ENCODE measurements around the gene EBF3.

EBF3 gene

DNA sequence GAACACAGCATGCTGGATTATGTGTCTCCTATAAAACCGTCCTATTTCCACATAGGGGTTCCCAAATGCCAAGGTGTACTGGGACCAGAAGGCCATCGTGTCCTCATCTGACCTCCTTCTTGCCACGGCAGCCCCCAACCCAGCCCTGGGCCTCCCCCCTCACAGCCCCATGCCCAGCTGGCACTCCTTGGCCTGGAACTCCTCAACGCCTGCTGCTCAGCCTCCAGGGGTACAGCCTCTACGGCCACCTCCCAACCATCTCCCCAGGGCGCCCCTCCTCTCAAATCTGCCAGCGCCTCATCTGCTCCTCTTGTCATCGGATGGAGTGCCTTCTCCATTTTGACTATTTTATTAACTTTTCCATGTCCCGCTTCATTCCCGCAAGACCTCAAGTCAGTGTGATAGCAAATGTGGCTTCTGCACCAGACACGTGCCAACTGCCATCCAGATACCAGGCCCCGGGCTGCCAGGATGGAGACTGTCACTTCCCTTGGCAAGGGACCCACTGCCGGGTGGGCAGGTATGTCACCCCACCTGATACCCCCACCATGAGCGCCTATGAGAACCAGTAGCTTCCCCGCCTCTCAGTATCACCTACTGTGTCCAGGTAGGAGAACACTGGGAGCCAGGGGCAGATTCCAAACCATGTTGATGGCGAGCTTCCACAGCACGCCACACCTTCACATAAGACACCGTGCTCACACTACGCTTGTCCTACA is 106.7 kb downstream of the EBF3 start:
- H3K36me3 ChIP-seq (ENCODE audit: control insufficient read depth, insufficient read depth, low read length), result no peaks in the 10 kb centered on the region
- H3K4me1 ChIP-seq (ENCODE audit: control insufficient read depth, insufficient read depth, low read length), result 0 out of 2 replicates have a peak, but pooled peaks cover 1% of the 10 kb centered on the region
- H3K4me3 ChIP-seq (ENCODE audit: low read length), result no peak overlapping the region
- H3K27ac ChIP-seq (ENCODE audit: low read length), result no peak overlapping the region
- WGBS (ENCODE audit: insufficient coverage, insufficient read length), result no CpG with 5 or more reads among the region's 19 CpGs
- no peaks in the 10 kb centered on the region for H3K9me3 ChIP-seq (ENCODE audit: control insufficient read depth, insufficient read depth, low read length)
- no peaks in the 10 kb centered on the region for H3K27me3 ChIP-seq (ENCODE audit: control insufficient read depth, insufficient read depth, low read length)
- no peak for DNase-seq (ENCODE audit: low read depth, low spot score)

DNA sequence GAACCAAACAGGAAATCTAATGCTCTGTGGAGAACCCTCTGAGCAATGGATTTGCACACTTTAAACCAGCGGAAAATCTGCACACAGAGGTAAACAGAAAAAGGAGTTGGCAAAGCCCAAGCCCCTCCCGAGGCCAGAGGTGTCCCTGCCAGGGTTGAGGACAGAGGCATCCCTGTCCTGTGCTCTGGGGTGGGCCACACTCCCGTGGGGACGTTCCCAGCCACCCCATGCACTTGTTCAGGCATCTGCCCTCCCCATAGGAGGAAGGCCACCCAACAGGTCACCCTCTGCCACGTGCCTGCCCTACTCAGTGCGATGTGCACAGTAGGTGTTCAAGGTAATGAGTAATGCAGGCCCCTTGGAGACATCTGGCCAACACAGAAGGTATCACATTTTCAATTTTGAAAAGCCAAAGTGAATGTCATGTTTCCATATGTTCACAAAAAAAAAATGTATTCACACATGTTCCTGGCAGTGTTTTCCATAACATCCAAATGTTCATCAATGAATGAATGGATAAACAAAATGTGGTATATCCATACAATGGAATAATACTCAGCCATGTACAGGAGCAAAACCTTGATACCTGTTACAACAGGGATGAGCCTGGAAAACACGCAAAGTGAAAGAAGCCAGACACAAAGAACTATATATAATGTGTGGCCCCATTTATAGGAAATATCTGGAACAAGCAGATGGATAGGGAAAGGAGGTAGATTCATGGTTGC is 108.1 kb downstream of the EBF3 start:
- Histone ChIP-seq H3K4me3 (ENCODE audit: low read length) (no peak overlapping the region), H3K9me3 (ENCODE audit: control insufficient read depth, insufficient read depth, low read length) (no peaks in the 10 kb centered on the region), H3K27ac (ENCODE audit: low read length) (no peak overlapping the region), H3K27me3 (ENCODE audit: control insufficient read depth, insufficient read depth, low read length) (no peaks in the 10 kb centered on the region), H3K36me3 (ENCODE audit: control insufficient read depth, insufficient read depth, low read length) (no peaks in the 10 kb centered on the region), H3K4me1 (ENCODE audit: control insufficient read depth, insufficient read depth, low read length) (0 out of 2 replicates have a peak, but pooled peaks cover 1% of the 10 kb centered on the region)
- WGBS (ENCODE audit: insufficient coverage, insufficient read length), result no CpG with 5 or more reads among the region's 7 CpGs
- no peak for DNase-seq (ENCODE audit: low read depth, low spot score)

DNA sequence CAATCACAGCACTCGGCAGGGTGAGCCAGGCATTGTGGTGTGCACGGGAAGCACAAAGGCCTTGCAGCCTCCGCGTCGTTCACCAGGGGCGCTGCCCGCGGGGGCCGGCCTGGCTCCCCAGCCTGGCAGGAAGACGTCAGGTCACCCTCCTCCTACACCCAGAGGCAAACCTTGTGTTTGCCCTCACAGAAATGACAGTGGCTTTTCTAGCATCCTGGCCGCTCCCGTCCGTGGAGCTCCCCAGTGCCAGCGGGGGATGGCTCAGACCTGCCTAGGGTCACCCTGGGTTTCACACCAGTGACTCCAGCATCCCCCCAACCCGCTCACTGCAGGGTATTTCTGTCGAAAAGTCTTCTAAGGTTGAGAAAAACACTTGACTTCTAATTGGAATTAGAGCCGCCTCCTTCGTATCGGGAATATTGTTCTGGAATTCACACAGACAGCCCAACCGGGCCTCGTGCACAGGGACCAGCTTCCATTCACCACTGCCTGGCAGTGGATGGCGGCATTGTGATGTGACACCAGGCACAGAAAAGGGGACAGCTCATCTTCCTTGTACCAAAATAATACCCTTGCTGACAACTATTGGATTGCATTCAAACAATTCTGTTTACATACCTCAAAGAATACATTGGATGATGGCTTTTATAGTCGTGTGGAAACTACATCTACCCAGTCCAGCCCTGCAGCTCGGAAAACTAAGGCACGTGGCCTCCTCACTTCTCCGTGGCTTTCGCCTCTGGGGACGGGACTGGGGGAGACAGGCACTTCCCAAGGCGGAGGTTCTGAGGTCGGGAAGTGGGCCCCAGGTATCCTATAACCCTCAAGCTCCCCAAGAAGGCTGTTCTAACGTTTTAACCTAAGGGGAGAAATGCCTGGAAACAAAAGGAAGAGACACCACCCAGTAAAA is 109.0 kb downstream of the EBF3 start:
- no peak for DNase-seq (ENCODE audit: low read depth, low spot score)
- Histone ChIP-seq H3K4me1 (ENCODE audit: control insufficient read depth, insufficient read depth, low read length) (peaks cover 1% of the 10 kb centered on the region; the same call in 1 of the 2 replicates), H3K9me3 (ENCODE audit: control insufficient read depth, insufficient read depth, low read length) (no peaks in the 10 kb centered on the region), H3K27ac (ENCODE audit: low read length) (no peak overlapping the region), H3K36me3 (ENCODE audit: control insufficient read depth, insufficient read depth, low read length) (no peaks in the 10 kb centered on the region), H3K4me3 (ENCODE audit: low read length) (no peak overlapping the region), H3K27me3 (ENCODE audit: control insufficient read depth, insufficient read depth, low read length) (no peaks in the 10 kb centered on the region)
- WGBS (ENCODE audit: insufficient coverage, insufficient read length), result no CpG with 5 or more reads among the region's 31 CpGs

DNA sequence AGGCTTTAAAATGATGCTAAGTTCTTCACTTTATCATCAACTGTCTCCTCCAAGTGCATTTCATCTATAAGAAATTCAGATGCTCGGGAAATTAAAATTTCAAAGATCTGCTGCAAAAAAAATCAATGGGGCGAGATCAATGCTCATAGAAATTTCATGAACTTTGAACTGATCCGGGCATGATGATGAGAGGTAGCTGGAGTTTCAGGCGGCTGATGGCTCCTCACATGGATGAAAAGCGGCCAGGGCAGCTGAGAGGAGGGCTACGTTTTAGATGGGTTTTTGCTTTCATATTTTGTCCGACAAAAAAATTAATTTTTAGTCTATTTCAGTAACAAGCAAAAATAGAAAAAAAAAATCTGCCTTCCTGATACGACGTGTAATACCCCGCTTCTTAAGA is 109.9 kb downstream of the EBF3 start:
- Histone ChIP-seq H3K4me3 (ENCODE audit: low read length) (no peak overlapping the region), H3K27ac (ENCODE audit: low read length) (no peak overlapping the region), H3K27me3 (ENCODE audit: control insufficient read depth, insufficient read depth, low read length) (no peaks in the 10 kb centered on the region), H3K4me1 (ENCODE audit: control insufficient read depth, insufficient read depth, low read length) (peaks cover 1% of the 10 kb centered on the region; the same call in 1 of the 2 replicates), H3K36me3 (ENCODE audit: control insufficient read depth, insufficient read depth, low read length) (no peaks in the 10 kb centered on the region), H3K9me3 (ENCODE audit: control insufficient read depth, insufficient read depth, low read length) (no peaks in the 10 kb centered on the region)
- no CpG with 5 or more reads among the region's 10 CpGs for WGBS (ENCODE audit: insufficient coverage, insufficient read length)
- no peak for DNase-seq (ENCODE audit: low read depth, low spot score)

DNA sequence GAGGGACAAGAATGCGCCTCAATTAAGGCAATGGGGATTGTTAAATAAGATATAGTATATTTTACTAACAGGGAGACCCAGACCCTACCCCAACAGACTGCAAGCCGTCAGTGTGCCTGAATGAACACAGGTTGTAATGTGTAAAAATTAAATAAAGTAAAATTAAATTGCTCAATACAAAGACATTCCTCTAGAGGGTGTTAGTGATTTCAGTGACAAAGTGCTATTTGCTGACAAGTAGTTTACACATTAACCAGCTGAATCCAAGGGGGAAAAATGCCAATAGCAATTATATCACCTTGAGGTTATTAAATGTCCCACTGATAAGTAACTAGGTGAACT is 110.5 kb downstream of the EBF3 start:
- Histone ChIP-seq H3K4me1 (ENCODE audit: control insufficient read depth, insufficient read depth, low read length) (peaks cover 1% of the 10 kb centered on the region; the same call in 1 of the 2 replicates), H3K4me3 (ENCODE audit: low read length) (no peak overlapping the region), H3K36me3 (ENCODE audit: control insufficient read depth, insufficient read depth, low read length) (no peaks in the 10 kb centered on the region), H3K27me3 (ENCODE audit: control insufficient read depth, insufficient read depth, low read length) (no peaks in the 10 kb centered on the region), H3K27ac (ENCODE audit: low read length) (no peak overlapping the region), H3K9me3 (ENCODE audit: control insufficient read depth, insufficient read depth, low read length) (no peaks in the 10 kb centered on the region)
- no peak for DNase-seq (ENCODE audit: low read depth, low spot score)
- WGBS (ENCODE audit: insufficient coverage, insufficient read length), result no CpG with 5 or more reads among the region's 2 CpGs

DNA sequence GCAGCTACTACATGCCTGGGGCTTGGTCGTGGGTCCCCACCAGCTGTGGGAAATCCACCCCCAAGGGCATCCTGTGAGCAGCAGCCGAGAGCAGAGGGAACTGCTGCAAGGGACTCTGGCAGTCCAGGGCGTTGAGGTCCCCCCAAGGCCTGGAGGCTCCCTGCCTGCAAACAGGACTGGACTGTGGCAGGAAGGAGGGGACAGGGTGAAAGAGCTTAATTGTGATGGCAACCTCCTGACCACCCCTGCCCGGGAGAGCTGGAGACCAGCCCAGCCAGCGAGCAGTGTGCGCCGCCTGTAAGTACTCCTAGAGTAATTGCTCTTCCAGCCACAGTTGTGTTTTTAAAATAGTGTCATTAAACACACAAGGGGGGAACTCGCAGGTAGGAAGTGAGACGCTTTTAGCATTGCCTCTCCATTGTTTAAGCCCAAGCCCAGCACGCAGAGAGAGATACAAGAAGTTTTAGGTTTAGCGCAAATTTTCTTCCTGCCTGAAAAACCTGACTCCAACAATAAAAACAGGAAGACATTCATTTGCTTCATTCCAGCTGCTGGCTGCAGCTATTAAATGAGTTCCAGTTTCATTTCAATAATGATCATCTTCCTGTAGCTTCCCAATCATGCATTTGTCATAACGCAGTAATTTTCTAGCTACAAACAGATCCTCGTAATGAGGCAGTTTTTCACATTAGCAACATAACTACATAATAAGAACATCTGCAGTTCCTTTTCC is 111.1 kb downstream of the EBF3 start:
- peaks cover 1% of the 10 kb centered on the region; the same call in 1 of the 2 replicates for H3K4me1 ChIP-seq (ENCODE audit: control insufficient read depth, insufficient read depth, low read length)
- no peak overlapping the region for H3K27ac ChIP-seq (ENCODE audit: low read length)
- no peaks in the 10 kb centered on the region for H3K9me3 ChIP-seq (ENCODE audit: control insufficient read depth, insufficient read depth, low read length)
- no peak for DNase-seq (ENCODE audit: low read depth, low spot score)
- H3K27me3 ChIP-seq (ENCODE audit: control insufficient read depth, insufficient read depth, low read length), result no peaks in the 10 kb centered on the region
- no peak overlapping the region for H3K4me3 ChIP-seq (ENCODE audit: low read length)
- no CpG with 5 or more reads among the region's 13 CpGs for WGBS (ENCODE audit: insufficient coverage, insufficient read length)
- no peaks in the 10 kb centered on the region for H3K36me3 ChIP-seq (ENCODE audit: control insufficient read depth, insufficient read depth, low read length)

DNA sequence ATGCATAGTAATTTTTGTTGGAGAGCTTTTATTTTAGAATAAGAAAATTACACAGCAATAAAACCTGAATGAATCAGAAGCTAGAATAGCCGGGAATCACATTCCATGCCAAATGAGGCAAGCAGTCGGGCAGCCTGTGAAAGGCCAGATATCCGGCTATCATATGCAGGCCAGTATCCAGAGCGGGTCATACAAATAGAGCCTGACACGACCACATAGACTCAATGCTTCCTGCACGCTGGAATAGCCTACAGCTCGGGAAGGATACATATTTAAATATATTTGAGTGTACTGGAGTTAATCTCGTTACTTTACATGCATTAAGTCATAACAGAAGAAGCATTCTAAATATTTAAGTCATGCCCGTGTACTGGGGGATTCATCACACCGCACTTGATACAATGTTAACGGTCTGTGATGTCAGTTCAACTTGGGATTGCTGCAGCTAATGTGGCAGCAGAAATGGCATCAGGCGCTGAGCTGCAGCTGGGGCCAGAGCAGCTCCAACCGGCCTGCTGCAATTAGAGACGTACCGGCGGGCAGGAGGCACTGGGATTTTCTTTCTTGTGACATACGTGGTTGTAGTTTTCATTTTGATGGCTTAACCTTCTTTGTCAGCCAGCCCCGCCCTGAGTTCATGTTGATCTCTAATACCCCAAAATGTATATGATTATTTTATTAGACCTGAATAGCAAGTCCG is 112.0 kb downstream of the EBF3 start:
- Histone ChIP-seq H3K9me3 (ENCODE audit: control insufficient read depth, insufficient read depth, low read length) (no peaks in the 10 kb centered on the region), H3K27ac (ENCODE audit: low read length) (no peak overlapping the region), H3K36me3 (ENCODE audit: control insufficient read depth, insufficient read depth, low read length) (no peaks in the 10 kb centered on the region), H3K4me1 (ENCODE audit: control insufficient read depth, insufficient read depth, low read length) (peaks cover 1% of the 10 kb centered on the region; the same call in 1 of the 2 replicates), H3K27me3 (ENCODE audit: control insufficient read depth, insufficient read depth, low read length) (no peaks in the 10 kb centered on the region), H3K4me3 (ENCODE audit: low read length) (no peak overlapping the region)
- WGBS (ENCODE audit: insufficient coverage, insufficient read length), result no CpG with 5 or more reads among the region's 19 CpGs
- DNase-seq (ENCODE audit: low read depth, low spot score), result no peak

DNA sequence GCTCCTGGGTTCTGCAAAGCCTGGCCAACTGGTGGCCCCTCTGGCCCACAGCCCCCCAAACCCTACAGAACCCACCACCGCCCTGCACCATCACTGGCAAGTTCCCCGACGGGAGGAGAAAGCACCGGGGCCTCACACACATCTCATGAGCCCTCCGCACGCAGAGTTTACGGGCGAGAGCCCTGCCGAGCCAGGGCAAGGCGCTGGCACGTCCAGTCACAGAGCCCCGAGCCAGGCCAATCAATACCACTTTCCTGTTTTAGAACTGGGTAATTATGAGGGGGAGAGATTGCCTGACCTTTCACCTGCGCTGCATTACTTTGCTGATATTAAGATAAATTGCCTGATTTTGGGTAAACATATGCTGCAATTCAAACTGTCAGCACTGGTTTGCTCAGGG is 113.3 kb downstream of the EBF3 start:
- Histone ChIP-seq H3K36me3 (ENCODE audit: control insufficient read depth, insufficient read depth, low read length) (no peaks in the 10 kb centered on the region), H3K9me3 (ENCODE audit: control insufficient read depth, insufficient read depth, low read length) (no peaks in the 10 kb centered on the region), H3K4me3 (ENCODE audit: low read length) (no peak overlapping the region), H3K27ac (ENCODE audit: low read length) (no peak overlapping the region), H3K27me3 (ENCODE audit: control insufficient read depth, insufficient read depth, low read length) (no peaks in the 10 kb centered on the region), H3K4me1 (ENCODE audit: control insufficient read depth, insufficient read depth, low read length) (peaks cover 1% of the 10 kb centered on the region; the same call in 1 of the 2 replicates)
- no peak for DNase-seq (ENCODE audit: low read depth, low spot score)
- no CpG with 5 or more reads among the region's 13 CpGs for WGBS (ENCODE audit: insufficient coverage, insufficient read length)

DNA sequence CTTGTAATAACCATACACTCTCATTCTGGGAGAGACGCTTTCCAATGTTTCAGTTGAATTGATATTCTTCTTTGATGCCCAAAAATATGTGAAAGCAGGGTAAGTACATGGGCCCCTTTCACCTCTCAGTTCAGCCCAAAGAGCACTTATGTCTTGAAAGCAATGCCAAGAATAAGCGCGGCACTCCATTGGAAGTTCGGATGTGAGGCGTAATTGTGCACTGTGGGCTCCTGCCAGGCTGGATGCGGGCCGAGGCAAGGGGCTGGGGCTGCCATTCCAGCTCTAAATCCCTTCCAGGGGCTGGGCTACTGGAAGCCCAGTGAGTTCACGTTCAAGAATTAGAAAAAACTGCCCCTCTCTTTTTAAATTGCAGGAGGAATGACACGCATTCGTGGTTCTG is 113.8 kb downstream of the EBF3 start:
- WGBS (ENCODE audit: insufficient coverage, insufficient read length), result no CpG with 5 or more reads among the region's 10 CpGs
- no peak overlapping the region for H3K4me3 ChIP-seq (ENCODE audit: low read length)
- no peak for DNase-seq (ENCODE audit: low read depth, low spot score)
- H3K36me3 ChIP-seq (ENCODE audit: control insufficient read depth, insufficient read depth, low read length), result no peaks in the 10 kb centered on the region
- H3K27ac ChIP-seq (ENCODE audit: low read length), result no peak overlapping the region
- no peaks in the 10 kb centered on the region for H3K9me3 ChIP-seq (ENCODE audit: control insufficient read depth, insufficient read depth, low read length)
- no peaks in the 10 kb centered on the region for H3K27me3 ChIP-seq (ENCODE audit: control insufficient read depth, insufficient read depth, low read length)
- H3K4me1 ChIP-seq (ENCODE audit: control insufficient read depth, insufficient read depth, low read length), result peaks cover 1% of the 10 kb centered on the region; the same call in 1 of the 2 replicates

Measured in iPS DF 6.9 (cell line).